ENCODE data around the gene CPT1A.

CPT1A gene

GRCh38 chr11:68852628-68853027 is 10.9 kb upstream of the CPT1A start:
- no peak for DNase-seq

DNA sequence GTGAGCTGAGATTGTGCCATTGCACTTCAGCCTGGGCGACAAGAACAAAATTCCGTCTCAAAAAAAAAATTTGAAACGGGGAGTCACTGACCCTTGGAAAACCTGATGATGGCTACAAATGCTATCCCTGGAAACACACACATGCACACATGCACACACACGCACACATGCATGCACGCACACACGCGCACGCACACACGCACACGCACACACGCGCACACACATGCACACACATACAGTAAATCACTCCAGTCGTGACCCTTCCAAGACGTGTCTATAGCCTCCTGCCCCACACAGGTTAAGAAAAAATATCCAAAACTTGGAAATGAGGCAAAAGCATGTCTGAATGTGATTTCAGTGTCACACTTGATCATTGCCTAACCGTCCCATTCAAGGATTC is 6.7 kb upstream of the CPT1A start:
- DNase-seq: no peak

- no peak for DNase-seq
Measured at GRCh38 chr11:68847395-68847794, 5.7 kb upstream of the CPT1A start.

- no peak for DNase-seq
Measured at GRCh38 chr11:68845351-68846002, 3.8 kb upstream of the CPT1A start.

- DNase-seq: no peak
Measured at GRCh38 chr11:68844801-68845200, 3.1 kb upstream of the CPT1A start.

GRCh38 chr11:68844376-68844775 is 2.7 kb upstream of the CPT1A start:
- DNase-seq: no peak

DNA sequence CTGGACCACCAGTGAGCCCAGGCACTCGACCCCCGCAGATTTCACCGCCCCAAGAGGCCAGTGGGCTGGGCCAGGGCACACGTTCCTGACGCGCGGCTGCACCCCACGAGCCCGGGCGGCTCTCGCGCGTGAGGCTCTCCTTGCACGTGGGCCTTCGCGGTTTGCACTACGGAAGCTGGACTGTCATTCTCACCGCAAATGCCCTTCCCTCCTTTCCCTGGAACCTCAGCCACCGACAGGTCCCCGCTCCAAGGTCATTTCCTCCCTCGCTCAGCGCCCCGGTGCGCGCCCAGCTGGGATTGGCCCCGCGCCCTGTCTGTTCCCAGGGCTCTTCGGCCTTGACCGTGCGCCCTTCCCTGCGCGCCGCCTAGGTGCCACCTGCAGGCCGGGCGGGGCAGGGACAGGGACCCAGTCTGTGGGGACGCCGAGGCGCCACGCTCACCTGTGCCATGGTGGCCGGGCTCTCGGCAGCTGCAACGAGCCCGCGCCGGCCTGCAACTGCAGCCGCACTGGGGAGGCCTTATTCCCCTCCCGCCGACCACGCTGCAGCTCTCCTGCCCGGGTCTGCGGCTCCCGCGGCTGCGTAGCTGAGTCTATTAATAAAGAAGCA is 2.1 kb upstream of the CPT1A start:
- peak; percentile 49 to 75 for DNase-seq

GRCh38 chr11:68843052-68843561 is 1.4 kb upstream of the CPT1A start:
- DNase-seq: no peak

DNA sequence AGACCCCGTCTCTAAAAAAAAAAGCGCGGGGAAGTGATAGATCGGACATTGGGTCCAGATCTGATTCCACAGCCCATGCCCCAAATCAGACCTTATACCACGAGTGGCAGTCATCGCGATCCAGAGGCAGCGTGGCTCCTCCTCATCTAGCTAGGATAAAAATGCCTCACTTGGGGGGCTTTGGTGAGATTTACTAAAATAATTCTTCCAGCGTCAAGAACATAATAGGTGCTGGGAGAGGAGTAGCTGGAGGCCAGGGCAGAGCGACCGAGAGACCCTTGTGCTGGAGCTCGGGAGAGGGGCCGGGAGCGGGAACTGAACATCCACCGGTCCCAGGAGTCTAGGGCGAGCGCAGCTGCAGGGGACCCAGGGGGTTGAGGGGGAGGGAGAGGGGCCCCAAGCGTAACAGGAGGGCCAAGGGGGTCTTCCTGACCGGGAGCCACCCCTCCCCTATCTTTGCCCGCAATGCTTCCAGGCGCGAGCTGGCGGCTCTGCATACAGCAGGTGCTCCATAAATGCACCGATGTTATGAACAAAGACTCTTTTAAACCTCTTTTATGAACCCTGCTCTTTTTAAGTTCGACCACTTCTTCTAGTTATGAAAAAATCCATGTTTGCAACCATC is 823 bp upstream of the CPT1A start:
- DNase-seq: no peak

- no peak for DNase-seq
Measured at GRCh38 chr11:68840661-68841653, 759 bp downstream of the CPT1A start.

- DNase-seq: peak in 1 of 2 experiments; percentile 45
Measured at GRCh38 chr11:68839911-68840641, 1.6 kb downstream of the CPT1A start.

GRCh38 chr11:68839054-68839865 is 2.5 kb downstream of the CPT1A start:
- DNase-seq: peak; percentile 80 to 86

DNA sequence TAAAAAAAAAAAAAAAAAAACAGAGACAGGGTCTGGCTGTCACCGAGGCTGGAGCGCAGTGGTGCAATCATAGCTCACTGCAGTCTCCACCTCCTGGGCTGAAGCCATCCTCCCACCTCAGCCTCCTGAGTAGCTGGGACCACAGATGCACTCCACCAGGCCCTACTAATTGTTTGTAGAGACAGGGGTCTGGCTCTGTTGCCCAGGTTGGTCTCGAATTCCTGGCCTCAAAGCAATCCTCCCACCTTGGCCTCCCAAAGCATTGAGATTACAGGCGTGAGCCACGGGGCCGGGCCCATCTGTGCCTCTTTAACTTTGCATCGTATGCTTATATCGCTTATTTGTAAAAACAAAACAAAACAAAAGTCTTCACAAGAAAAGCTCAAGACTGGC is 3.1 kb downstream of the CPT1A start:
- no peak for DNase-seq

GRCh38 chr11:68837583-68838571 is 3.8 kb downstream of the CPT1A start:
- no peak for DNase-seq

DNA sequence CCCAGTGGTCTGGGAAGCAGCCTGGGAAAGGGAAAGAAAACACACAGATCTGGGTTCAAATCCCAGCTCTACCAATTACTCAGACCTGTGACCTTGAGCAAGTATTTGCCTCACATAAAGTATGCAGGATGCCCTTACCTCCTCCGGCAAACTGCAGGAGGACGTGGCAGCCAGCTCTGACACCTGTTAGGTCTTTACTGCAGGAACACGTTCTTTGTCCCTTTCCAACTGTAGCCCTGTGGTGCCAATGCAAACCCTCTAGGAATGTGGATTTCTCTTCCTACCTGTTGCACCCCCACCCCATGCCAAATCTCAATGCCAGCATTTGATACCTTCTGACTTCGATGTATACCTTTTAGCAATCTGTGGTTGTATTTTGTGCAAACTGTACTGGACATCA is 6.0 kb downstream of the CPT1A start:
- no peak for DNase-seq

GRCh38 chr11:68835328-68835727 is 6.4 kb downstream of the CPT1A start:
- no peak for DNase-seq

DNA sequence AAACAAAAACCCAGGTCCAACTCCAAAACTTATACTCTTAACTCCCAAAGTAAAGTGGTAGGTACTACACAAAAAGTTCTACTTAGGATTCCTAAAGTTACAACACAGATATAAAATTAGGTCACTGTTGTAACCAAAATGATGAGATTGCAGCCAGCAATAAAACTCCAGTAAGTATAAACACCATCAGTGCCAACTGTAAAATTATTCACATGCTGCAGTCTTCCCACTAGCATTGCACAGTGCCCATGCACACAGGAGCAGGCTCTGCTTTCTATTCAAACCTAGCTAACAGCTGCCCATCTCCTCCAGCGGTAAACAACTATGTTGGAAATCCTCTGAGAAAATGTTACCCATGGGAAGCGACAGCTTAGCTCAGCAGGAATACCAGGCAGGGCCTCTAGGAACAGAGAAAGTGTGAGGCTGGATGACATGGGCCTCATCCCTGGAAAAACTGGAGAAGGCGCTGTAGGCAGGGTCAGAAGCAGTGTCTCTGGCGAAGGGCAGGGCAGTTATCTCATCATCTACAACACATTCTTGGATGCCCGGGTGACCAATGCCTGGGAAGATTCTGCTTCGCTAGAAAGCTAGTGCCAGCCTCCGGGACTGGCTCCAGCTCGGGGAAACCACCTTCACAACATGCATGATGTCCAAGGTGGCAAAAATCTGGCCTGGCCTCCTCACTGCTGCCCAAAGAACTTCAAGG is 9.1 kb downstream of the CPT1A start:
- DNase-seq: no peak

GRCh38 chr11:68831124-68831523 is 10.6 kb downstream of the CPT1A start:
- DNase-seq: no peak

GRCh38 chr11:68829581-68829980 is 12.1 kb downstream of the CPT1A start:
- no peak for DNase-seq

Data from NCI-H524 (cell line).